Neural cell (in vitro differentiated cells): Measurements from ENCODE around the gene DHH.

Source experiments
- CTCF ChIP-seq: fragments of 450-650 bp; IDR thresholded peaks from 2 replicates; pipeline ENCODE4 v1.5.1; 2014; ENCODE audit warnings: antibody characterized with exemption, mild to moderate bottlenecking, moderate library complexity; ENCODE audit not compliant: poor library complexity, severe bottlenecking
- EZH2 ChIP-seq: fragments of 200-600, 300-800 bp; shearing (Covaris generic), sonication (generic); IDR thresholded peaks from 2 replicates; pipeline ENCODE4 v1.6.1; 2014; ENCODE audit warnings: antibody characterized with exemption, low read length, borderline replicate concordance, mild to moderate bottlenecking; ENCODE audit not compliant: insufficient read depth, poor library complexity, severe bottlenecking
- POLR2AphosphoS5 ChIP-seq: IDR thresholded peaks from 2 replicates; pipeline ENCODE4 v1.6.1; 2012
- REST ChIP-seq: IDR thresholded peaks from 2 replicates; pipeline ENCODE4 v1.6.1; 2012; ENCODE audit warnings: borderline replicate concordance

- TF ChIP-seq POLR2AphosphoS5 (no peak), CTCF (no peak), REST (no peak), EZH2 (no peak)
Measured at GRCh38 chr12:49054524-49054923, 40.1 kb downstream of the DHH start.
